Tibial nerve (tissue), 4 donors: ENCODE measurements around the gene LYPD6B.

Source experiments
- EP300 ChIP-seq, 2 donors: sonication (generic); formaldehyde crosslinking; IDR thresholded peaks; one replicate each; pipeline ENCODE4 v1.6.1; 2017; ENCODE audit warnings: antibody characterized with exemption in 2 of 2, mild to moderate bottlenecking in 1 of 2
- POLR2A ChIP-seq, 2 donors: fragments of 450-650 bp; IDR thresholded peaks; one replicate each; pipeline ENCODE4 v1.6.1; 2017; ENCODE audit warnings: antibody characterized with exemption in 2 of 2, mild to moderate bottlenecking in 2 of 2, moderate library complexity in 2 of 2
- TF ChIP-seq, protein P1 (sequence below), 5 experiments: fragments of 200-600 bp in 3 of 5; fragments of 450-650 bp in 2 of 5; sonication (generic) in 3 of 5; IDR thresholded peaks; one replicate each; pipeline ENCODE4 v1.5.1; 2016 to 2019; ENCODE audit warnings: antibody characterized with exemption in 5 of 5, mild to moderate bottlenecking in 3 of 5, moderate library complexity in 2 of 5

DNA sequence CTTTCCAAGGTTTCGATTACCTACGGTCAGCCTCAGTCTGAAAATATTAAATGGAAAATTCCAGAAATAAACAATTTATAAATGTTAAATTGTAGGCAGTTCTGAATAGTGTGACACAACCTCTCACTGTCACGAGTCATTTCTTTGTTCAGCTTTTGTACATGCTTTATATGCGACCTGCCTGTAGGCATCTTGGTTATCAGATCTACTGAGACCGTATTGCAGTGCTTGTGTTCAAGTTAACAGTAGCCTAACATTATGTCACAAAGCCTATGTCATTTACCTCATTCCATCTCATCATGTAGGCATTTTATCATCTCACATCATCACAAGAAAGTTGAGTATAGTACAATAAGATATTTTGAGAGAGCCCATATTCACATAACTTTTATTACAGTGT, 77.3 kb downstream of the LYPD6B start:
- TF ChIP-seq EP300 (IDR thresholded peaks at IDR 0.05) (no peak), POLR2A (IDR thresholded peaks at IDR 0.05) (no peak)
- TF ChIP-seq, protein P1, sequence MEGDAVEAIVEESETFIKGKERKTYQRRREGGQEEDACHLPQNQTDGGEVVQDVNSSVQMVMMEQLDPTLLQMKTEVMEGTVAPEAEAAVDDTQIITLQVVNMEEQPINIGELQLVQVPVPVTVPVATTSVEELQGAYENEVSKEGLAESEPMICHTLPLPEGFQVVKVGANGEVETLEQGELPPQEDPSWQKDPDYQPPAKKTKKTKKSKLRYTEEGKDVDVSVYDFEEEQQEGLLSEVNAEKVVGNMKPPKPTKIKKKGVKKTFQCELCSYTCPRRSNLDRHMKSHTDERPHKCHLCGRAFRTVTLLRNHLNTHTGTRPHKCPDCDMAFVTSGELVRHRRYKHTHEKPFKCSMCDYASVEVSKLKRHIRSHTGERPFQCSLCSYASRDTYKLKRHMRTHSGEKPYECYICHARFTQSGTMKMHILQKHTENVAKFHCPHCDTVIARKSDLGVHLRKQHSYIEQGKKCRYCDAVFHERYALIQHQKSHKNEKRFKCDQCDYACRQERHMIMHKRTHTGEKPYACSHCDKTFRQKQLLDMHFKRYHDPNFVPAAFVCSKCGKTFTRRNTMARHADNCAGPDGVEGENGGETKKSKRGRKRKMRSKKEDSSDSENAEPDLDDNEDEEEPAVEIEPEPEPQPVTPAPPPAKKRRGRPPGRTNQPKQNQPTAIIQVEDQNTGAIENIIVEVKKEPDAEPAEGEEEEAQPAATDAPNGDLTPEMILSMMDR (IDR thresholded peaks at IDR 0.05), result no peak
